Glomerular visceral epithelial cell (primary cell): ENCODE measurements around the gene SLC48A1.

Experiments used
- DNase-seq: peaks from one replicate; pipeline ENCODE4 v3.0.0-alpha.2; 2016; ENCODE audit errors: extremely low spot score

Gene SLC48A1

GRCh38 chr12:47773062-47773857, at the start of gene SLC48A1:
TSS of gene SLC48A1 (plus strand) at chr12:47773238. CDS start at chr12:47773305, 67 bp downstream.
- peak; percentile 73 for DNase-seq

GRCh38 chr12:47725091-47725772, 47.8 kb upstream of the SLC48A1 start, which contains the start of gene ENDOU:
TSS of gene ENDOU (minus strand) at chr12:47725490. CDS start at chr12:47725413, 77 bp downstream.
- DNase-seq: no peak

GRCh38 chr12:47725893-47726292, 47.1 kb upstream of the SLC48A1 start:
- no peak for DNase-seq

GRCh38 chr12:47729233-47729632, 43.8 kb upstream of the SLC48A1 start:
- DNase-seq: no peak

- DNase-seq: no peak
These were observed 42.7 kb upstream of the SLC48A1 start for GRCh38 chr12:47730341-47730744.

- DNase-seq: no peak
These were observed 41.3 kb upstream of the SLC48A1 start for GRCh38 chr12:47731723-47732122.

GRCh38 chr12:47732504-47732903, 40.5 kb upstream of the SLC48A1 start:
- DNase-seq: no peak

GRCh38 chr12:47733142-47733541, 39.9 kb upstream of the SLC48A1 start:
- DNase-seq: no peak

GRCh38 chr12:47734725-47735480, 38.1 kb upstream of the SLC48A1 start:
- no peak for DNase-seq

GRCh38 chr12:47735649-47736048, 37.4 kb upstream of the SLC48A1 start:
- DNase-seq: no peak

GRCh38 chr12:47736216-47736615, 36.8 kb upstream of the SLC48A1 start:
- DNase-seq: no peak

GRCh38 chr12:47736877-47737676, 36.0 kb upstream of the SLC48A1 start:
- peak; percentile 61 for DNase-seq

GRCh38 chr12:47737936-47738594, 35.0 kb upstream of the SLC48A1 start:
- DNase-seq: no peak

- DNase-seq: no peak
These were observed 33.7 kb upstream of the SLC48A1 start for GRCh38 chr12:47739297-47739696.

- DNase-seq: no peak
These were observed 33.1 kb upstream of the SLC48A1 start for GRCh38 chr12:47739979-47740378.

- DNase-seq: no peak
These were observed 32.3 kb upstream of the SLC48A1 start for GRCh38 chr12:47740606-47741339.

- peak; percentile 94 for DNase-seq
These were observed 31.7 kb upstream of the SLC48A1 start for GRCh38 chr12:47741340-47741703.

- peak; percentile 53 for DNase-seq
These were observed 30.7 kb upstream of the SLC48A1 start for GRCh38 chr12:47742253-47742825.

- DNase-seq: no peak
These were observed 29.7 kb upstream of the SLC48A1 start for GRCh38 chr12:47743311-47743860.
